NCI-H2081 (cell line): ENCODE measurements around the gene SLC6A12.
A peak's percentile ranks its signal among the peaks of the same experiment; 100 is the strongest.
"Not testable (repeated sequence)": the region's sequence is repeated elsewhere in the genome, so short reads cannot be mapped to it uniquely, and the experiment has no call there.

Source experiments
- DNase-seq, 2 experiments: peaks; one replicate each; lab custom pipeline; 2025; lab: John Stamatoyannopoulos, UW

Gene SLC6A12

GRCh38 chr12:217029-217428 is 3.1 kb upstream of the SLC6A12 start:
- not testable (repeated sequence) for DNase-seq

DNA sequence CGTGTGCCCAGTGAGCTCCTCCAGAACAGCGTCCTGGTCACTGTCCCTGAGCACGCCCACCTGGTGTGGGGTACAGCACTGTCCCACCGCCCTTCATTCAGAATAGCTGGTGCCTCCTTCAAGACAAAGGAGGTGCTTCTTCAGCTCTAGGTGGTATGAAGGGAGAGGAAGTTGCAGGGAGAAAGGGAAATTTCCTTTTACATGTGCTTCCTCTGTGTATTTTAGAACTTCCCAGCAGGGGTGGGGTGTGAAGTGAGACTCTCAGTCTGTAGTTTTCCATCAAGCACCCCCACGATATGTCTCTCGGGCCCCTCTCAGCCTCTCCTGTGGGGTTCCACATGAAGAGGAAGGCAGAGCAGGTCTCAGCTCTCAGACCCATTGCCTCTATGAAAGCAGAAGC is 1.2 kb upstream of the SLC6A12 start:
- DNase-seq: no peak

GRCh38 chr12:213527-213932 is 427 bp downstream of the SLC6A12 start:
- no peak for DNase-seq

DNA sequence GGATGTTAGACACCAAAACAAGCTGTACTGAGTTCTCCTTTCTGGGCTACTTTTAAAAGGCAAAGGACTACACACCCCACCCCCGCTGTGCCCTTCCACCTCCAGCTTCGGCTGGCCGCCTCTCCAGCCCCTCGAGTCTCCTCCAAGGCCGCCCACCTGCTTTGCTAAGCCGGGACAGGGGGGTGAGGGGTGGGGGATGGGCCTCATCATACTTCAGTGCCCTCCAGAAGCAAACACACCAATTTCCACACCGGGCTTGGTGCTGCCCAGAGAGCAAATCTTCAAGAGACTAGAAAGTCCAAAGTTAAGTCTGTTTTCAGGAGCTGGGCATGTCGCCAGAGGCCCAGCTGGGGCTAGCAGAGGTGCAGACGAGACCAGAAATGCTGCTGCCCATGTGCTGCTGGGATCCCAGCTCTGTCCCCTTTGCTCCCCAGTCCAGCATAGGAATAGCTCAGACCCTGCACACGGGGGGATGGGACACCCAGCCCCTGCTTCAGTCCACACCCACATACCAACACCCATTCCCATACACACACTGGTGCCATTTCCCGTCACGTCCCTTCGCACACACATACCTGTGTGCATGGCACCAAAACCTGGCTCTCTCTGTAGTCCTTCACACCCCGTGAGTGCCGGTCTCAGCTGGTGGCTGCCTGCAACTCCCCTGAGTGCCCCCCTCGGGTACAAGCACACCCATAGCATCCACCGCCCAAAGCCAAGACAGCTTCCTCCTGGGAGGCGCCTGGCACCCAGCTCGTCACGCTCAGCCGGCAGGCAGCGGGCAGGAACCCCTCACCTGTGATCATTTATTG is 1.0 kb downstream of the SLC6A12 start:
- DNase-seq: no peak

DNA sequence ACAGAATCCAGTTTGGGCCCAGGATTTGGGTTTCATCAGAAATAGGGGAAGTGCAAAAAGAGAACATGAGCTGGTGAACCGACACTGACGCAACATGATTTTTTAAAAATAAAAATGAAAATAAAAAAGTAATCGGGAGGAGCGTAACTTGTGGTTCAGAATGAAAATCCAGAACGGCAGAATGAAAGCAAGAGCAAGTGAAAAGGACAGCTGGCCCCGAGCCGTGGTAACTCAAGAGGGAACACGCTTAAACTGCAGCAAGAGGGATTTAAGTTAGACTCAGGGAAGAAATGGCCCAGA is 1.6 kb downstream of the SLC6A12 start:
- no peak for DNase-seq

DNA sequence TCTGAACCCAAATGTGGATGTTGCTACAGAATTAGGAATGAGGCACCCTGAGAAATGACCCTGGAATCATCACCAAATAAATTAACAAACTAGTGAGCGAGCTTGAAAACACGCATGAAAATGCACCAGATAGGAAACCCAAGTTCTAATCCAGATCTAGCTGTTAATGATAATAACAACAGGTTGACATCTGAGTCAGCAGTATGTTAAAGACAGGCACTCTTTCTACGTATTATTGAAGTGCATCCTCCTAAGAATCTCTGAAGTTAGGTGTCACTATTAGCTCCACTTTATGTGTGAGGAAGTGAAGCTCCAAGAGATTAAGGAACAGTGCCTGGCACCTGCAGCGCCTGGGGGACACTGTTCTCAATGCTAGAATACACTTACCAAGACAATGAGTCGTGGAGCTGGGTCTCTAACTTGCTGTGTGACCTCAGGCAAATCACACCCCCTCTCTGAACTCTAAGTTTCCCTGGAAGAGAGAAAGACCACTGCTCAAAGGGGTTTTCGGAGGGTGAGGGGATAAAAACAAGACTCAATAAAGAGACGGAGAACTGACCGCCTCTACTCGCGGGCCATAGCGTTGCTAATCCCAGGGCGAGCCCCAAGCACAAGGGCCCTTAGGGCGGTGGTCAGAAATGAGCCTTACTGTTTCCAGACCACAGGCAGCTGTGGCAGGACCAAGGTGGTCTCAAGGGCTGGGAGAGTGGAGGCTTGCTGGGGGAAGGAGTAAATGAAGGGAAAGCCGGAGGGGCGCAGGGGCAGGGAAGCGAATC is 2.1 kb downstream of the SLC6A12 start:
- no peak for DNase-seq

DNA sequence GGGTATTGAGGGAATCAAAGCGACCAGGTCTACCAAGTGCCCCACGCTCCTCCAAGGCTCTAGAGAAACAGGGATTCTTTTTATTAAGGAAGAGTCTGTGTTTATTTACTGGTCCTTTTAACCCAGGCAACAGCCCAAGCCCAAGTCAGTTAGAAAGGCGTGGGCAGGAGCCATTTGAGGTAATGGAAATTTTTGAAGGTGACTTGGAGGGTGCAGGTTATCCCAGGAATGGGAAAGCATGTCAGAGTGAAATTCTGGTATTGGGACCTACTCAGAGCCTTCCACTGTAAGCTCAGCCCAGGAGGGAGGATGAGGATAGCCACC is 2.9 kb downstream of the SLC6A12 start:
- DNase-seq: no peak

DNA sequence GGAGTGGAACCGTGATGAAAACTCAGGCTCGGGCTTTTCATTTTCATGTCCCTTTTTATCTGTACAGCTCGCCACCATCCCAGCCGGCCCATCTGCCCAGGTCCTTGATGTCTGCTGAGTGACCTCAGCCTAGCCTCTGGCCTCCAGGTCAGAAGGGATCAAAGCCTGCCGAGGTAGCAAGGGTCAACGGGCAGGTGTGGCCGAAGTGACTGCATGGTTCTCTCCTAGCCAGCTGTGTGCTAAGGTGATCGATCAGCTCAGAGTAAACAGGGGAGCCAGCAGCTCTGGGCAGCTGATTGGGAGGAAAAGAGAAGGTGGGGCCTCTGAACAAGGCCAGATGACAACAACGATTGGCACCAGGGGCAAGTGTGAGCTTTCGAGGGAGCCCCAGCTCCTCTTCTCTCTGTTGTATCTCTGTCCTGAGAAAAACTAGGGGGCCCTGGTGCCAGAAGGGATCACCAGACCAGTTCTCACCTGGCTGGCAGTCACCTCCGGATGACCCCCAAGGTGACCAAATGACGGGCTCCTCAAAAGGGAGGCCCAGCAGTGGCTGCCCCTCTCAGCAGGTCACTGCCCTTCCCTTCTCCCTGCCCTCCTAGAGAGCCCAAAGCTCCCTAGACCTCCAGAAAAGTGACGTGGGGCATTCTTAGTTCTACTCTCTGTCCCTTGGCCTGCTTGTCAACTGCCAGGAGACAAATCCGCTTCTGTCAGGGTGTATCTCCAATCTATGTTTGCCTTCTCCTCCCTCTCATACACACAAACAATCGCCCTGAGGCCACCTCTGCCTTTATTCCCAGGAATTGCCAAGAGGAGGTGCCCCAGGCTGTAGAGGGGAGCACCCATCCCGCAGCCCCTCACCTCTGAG is 3.4 kb downstream of the SLC6A12 start:
- DNase-seq: no peak

- DNase-seq: no peak
Observed at GRCh38 chr12:209851-210250, 4.1 kb downstream of the SLC6A12 start.

- DNase-seq: no peak
Observed at GRCh38 chr12:209246-209645, 4.7 kb downstream of the SLC6A12 start.

DNA sequence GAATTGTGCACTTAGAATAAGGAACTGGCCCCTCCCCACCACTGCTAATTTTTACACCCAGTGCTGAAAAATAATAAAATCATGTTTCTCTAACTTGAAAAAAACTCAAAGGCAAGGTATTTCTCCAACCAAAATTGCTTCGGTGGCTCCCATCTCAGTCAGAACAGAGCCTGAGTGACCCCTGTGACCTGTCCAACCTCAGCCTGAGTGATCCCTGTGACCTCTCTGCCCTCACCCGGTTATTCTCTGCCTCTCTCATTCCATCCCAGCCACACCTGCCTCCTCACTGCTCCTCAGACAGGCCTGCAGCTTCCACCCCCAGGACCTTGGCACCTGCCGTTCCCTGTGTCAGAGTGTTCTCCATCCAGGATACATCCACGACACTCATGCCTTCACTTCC is 5.1 kb downstream of the SLC6A12 start:
- DNase-seq: no peak

DNA sequence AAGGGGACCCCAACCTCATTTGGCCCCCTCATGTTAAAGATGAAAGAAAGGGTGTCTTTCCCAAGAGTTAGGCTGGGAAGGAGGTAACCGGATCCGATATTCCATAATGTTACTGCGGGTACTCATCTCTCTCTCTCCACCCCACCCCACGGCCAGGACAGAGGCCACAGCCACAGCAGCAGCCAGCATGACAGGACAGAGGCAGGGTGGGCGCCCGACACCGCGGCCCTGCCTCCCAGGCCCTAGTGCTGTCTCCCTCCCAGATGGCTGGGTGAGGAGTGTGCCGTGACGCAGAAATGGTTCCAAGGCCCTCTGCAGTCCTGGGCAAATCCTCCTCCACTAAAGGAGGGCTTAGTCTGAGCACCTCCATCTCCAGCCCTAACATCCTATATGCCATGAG is 6.2 kb downstream of the SLC6A12 start:
- DNase-seq: no peak

DNA sequence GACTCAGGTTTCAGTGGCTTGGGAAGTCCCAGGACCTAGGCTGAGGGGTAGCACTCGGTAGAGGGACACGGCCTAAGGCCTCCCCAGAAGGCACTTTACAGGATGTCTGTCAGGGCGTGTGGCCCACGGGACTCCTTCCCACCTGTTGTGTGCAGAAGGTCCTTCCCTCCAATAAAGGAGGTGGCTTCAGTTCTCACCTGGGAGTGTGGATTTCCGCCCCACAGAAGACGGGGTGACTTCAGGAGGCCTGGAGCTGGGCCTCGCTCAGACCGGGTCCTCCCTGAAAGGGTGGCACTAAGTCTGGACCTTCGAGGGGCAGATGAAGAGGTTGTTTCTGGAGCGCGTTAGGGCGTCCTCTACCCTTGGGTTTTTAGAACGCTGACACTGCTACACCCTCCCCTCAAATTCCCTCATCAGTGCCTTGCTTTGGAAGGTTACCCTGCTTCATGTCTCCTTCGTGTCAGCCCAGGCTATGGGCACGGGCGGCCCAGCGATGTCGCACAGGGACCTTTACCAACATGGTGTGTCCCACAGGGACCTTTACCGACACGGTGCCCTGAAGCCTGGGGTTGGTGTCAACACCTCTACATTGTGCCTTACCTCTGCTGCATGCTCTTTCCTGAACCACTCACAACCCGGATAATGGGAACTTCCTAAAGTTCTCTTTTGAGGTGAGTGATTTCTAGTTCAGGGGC is 7.1 kb downstream of the SLC6A12 start:
- DNase-seq: no peak

DNA sequence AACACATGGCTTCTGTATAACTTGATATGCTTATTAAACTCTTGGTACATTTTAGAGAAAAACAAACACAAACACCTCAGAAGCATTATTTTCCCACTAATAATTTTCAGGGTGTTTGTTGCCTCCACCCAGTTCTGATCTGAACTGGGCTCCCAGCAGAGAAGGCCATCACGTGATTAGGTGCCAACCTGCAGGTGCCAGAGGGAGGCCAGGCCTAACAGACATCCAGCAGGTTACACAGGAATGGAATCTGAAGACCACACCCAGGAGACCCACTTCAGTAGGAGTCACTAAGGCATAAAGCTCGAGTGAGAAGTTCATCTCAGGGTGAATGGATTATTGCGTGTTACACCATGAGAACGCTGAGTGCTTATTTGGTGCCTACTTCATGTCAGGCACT is 8.9 kb downstream of the SLC6A12 start:
- DNase-seq: no peak

- no peak for DNase-seq
Observed at GRCh38 chr12:204261-204678, 9.7 kb downstream of the SLC6A12 start.

- no peak for DNase-seq
Observed at GRCh38 chr12:203462-204260, 10.3 kb downstream of the SLC6A12 start.

DNA sequence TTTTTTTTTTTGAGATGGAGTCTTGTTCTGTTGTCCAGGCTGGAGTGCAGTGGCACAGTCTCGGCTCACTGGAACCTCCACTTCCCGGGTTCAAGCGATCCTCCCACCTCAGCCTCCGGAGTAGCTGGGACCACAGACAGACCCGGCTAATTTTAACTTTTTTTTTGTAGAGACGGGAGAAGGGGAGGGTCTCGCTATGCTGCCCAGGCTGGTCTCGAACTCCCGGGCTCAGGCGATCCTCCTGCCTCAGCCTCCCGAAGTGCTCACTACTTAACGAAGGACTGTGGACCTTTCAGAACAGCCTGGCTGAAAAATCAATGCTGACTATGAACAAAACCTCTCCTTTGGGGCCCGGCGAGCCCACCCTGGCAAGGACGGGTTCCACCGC is 10.9 kb downstream of the SLC6A12 start:
- no peak for DNase-seq

DNA sequence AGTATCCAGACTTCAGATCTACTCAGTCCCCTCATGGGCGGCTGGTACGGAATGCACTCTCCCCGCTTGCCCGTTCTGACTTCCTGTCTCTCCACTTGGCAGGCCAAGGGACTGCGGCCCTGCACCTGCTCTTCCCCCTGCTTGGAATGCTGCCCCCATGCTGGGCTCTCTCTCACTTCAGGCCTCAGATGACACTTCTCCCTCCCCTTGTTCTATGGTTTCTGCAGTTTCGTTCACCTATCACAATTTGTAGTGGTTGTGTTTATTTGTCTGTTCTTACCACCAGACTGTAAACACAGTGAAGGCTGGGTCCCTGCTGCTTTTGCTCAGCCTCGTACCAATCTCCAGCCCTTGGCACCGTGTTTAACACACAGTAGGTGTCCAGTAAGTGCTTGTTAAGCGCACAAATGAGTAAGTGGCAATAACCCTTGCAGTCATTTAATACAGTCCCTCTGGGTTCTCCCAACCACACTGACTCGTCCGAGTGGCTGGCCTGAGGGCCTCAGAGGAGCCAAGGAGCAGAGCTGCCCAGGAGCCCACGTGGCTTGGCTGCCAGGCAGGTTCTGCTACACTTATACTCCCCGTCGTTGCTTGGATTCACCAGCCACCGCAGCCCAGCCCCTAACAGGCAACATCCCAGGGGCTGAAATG is 11.8 kb downstream of the SLC6A12 start:
- peak; percentile 51 to 83 for DNase-seq

DNA sequence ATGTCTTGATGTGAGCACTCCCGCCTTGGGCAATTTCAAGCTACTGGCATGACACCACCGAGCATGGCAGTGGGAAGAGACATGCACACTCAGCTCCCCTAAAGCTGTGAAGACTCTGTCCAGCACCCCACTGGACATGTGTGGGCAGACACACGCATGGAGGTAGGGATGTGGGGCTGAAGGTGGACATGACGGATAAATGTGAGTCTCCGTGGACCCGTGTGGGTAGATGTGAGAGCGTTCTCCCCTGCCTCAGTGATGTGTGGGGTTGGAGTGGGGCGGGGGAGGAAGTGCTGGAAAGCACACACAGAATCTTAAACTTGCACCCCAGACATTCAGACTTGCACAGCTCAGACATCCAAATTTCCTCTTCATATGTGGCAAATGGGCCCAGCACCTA is 12.6 kb downstream of the SLC6A12 start:
- DNase-seq: no peak

DNA sequence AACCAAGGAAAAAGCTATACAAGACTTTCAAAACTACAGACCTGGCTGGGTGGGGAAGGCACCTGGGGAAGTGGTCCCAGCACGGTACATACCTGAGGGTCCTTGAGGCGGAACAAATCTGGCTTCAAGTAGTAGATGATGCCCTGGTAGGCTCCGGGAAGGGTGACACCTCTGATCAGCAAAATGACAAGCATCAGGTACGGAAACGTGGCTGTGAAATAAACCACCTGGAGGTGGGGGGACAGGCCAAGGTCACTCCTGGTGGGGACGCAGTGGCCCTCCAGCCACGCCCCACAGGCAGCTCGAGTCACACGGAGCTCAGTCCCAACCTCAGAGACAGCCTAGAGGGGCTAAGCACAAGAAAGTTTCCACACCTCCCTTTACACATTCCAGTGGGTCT is 15.3 kb downstream of the SLC6A12 start:
- DNase-seq: no peak
